HG03457 (cell line): ENCODE results near the gene GRPR.
"Not testable (repeated sequence)": the region's sequence is repeated elsewhere in the genome, so short reads cannot be mapped to it uniquely, and the experiment has no call there.

Experiments
- ATAC-seq: cut with Tn5 transposase; IDR thresholded peaks from one replicate; pipeline ENCODE4 v1.9.1; 2021; ENCODE audit warnings: moderate number of reproducible peaks; ENCODE audit not compliant: unreplicated experiment

Gene GRPR

DNA sequence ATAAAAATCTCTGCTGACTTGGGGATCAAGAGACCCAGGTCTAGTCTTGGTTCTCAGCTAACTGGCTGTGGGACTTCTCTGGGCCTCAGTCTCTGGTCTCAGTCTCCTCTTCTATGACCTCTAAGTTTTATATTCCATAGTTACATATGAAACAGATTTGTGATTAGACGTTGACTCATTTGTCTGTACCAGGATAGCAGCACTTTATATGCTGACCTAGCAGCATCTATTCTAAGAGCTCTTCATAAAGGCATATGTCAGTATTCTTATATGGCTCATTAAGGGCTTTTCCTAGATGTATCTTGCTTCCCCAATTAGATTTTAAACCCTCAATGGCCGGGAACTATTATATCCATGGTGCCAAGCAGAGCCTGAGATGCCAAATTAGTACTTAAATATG is 12.7 kb downstream of the GRPR start:
- no peak for ATAC-seq

DNA sequence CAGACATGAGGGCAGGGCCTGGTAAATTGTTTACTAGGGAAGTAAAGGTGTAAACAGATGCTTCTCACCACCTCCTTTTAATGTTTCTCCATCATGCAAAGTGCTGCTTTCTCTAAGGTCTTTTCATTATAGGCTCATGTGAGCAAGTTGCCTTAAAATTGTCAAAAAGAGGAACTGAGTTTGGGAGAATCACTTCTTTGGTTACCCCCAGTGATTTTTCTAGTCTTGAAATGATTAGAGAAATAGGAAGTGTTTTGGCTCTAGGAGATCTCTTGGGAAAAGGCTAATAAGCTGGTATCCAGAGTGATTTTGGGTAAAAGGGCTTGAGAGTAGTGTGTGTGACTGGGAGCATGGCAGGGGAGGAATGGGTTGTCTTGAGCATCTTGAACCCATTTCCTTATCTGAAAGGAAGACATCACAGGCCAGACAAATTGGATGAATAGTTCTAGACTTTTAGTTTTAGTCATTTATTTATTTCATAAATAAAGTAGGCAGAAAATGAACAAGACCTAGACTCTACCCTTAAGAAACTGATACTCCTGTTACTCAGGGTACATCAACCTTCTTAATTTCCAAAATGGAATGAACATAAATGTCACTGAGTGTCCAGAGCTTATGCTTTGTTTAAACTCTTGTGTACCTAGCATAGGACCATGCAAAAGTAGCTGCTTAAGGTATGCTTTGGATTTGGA is 14.2 kb downstream of the GRPR start:
- peak; percentile 57 for ATAC-seq

DNA sequence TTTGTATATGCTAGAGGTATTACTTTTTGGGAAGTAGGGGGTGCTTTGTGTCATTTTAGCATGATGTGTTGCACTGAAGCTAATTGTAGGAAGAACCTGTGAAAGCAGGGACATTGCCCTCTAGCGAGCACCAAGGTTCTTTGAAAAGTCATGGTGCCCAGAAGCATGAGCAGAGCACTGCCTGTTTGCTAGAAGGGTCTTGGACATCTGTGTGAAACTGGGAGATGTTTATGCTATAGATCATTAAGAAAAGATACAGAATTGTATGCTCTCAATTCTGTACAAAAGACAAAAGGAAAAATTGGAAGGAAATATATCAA is 14.7 kb downstream of the GRPR start:
- no peak for ATAC-seq

DNA sequence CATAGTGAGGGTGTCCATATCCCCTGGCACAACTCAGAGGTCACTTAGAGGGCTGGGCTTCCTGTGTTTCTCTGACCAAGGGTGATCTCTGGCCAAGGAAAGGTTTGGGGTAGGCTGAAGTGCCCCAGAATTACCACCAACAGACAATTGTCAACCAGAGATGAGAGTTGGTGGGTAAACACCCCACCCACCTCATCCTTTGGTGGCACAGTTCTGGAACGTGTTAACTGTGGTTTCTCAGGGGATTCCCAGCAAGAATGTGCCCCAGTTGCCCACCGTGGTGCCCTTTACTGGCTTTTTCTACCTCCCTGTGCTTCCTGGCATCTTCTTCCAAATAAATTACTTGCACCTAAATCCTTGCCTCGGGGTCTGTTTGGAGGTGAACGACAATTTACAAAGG is 17.1 kb downstream of the GRPR start:
- no peak for ATAC-seq

DNA sequence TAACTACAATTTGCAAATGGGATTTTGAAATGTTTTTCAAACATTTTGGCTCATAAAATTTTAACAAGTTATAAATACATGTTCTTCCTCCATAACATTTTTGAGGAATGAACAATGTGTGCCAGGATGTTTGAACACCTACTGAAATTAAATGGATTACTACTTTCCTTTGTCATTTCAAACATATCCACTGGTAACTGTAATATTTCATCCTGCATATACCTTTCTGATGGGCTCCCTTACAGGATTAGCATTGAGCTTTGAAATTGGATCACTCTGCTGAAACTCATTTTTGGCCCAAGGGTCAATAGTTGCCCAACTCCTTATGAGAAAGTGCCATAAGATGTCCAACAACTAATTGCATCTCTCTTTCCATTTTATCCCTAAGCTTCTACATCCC is 17.6 kb downstream of the GRPR start:
- ATAC-seq, result no peak

DNA sequence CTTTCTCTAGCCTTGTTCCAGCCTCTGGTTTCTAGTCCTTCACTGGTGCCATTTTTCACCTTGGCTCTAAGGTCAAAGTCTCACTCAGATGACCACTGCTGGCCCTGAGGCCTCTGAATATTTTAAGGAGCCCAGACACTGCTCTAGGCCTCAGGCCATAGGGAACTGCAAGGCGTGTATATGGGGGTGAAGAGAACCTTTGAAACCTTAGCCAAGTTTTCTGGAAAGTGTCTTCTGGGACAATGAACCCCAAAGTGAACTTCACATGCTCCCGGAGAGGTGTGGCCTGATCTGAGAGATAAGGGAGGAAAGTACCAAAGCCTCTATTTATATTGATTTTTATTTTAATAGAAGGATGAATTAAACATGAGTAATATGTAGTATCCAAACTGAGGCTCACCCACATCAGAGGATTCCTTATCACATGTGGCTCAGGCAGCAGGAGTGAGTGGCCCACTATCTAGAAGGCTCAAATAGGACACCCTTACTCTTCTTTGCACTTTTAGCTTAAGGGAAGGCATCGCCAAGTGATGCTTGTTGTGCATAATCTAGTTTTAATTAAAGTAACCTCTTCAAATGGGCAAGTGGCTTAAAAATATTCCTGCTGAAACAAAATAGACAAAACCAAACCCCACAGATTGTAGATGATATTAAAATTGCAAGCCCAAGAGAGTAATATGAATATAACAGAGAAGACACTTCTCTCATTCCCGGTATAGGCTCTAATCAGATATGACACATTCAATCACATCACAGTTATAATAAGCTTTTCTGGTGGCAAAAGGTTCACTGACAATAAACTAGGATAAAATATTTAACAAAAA is 18.3 kb downstream of the GRPR start:
- ATAC-seq, result no peak

DNA sequence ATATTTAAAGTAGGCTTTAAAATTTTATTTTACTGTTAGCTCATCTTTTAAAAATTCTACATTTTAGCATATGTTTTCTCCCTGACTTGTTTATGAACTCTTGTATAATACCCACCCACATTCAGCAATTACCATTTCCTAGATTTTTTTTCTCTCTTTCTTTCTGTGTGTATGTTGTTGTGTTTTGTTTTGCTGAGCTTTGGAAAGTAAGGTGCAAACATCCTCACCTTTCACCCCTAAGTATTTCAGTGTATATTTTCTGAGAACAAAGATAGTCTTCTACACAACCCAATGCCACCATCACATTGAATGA is 18.8 kb downstream of the GRPR start:
- ATAC-seq, result no peak

DNA sequence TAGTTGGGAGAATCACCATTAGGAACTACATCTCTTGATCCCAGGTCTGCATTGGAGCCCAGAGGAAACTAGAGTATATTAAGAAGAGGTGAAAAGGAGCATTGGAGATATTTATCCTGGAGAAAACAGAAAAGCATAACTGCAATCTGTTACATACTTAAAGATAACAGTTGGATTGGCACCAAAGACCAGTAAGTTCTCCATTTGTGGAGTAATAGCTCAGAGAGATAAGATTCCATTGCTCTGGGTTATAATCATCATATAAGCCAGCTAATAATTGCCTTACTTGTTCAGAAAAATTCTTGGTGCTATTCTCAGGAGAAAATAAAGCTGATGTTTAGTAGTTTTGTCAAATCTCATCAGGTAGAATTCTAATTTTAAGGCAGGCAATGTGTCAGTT is 20.6 kb downstream of the GRPR start:
- no peak for ATAC-seq

DNA sequence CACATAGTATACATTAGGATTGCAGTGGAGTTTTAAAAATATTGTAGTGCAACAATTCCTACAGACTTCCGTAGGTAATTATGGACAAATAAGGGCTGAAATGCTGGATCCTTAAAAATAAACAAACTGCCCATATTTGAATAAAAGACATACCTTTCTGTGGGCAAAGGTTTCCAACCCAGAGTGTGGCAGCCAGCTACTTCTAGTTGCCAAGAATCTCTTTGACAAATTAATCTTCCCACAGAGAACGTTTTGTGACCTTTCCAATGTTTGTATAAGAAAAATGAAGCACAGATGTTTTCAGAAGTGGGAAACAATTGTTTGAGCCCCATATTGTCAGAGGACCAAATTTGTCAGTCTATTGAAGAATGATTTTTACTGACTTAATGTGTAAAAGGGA is 21.1 kb downstream of the GRPR start:
- ATAC-seq, result no peak

DNA sequence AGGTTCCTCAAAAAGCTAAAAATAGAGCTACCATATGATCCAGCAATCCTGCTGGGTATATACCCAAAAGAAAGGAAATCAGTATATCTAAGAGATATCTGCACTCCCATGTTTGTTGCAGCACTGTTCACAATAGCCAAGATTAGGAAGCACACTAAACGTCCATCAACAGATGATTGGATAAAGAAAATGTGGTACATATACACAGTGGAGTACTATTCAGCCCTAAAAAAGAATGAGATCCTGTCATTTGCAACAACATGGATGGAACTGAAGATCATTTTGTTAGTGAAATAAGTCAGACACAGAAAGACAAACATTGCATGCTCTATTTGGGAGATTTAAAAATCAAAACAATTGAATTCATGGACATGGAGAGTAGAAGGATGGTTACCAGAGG is 21.7 kb downstream of the GRPR start:
- ATAC-seq, result not testable (repeated sequence)

DNA sequence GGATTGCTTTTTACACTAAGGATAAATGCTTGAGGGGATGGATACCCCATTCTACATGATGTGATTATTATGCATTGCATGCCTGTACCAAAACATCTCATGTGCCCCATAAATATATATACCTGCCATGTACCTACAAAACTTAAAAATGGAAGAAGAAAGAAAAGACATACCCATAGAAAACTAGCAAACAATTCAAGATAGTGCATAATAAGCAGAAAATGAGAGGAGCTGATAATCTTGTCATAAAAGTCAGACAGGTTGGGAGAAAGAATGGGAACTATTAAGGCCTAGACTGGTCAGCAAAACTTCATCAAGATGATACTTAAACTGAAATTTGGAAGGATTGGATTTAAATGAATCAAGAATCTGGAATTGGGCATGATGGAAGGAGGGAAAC is 22.3 kb downstream of the GRPR start:
- no peak for ATAC-seq

DNA sequence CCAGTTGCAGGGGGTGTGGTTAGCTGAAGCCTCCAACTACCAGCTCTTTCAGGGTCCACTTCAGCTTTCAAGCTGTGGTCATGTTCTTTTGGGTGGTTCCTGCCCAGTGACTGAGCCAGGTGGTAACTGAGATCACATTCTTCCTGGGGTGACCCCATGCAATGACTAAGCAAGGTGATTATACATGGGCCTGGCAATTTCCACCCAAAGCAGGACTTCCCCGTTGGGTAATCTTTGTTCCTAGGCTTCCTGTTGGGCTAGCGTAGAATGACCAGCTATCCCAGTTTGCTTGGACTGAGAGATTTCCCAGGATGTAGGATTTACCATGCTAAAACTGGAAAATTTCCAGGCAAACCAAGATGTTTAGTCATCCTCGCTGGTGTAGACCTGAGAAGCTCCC is 25.5 kb downstream of the GRPR start:
- no peak for ATAC-seq

DNA sequence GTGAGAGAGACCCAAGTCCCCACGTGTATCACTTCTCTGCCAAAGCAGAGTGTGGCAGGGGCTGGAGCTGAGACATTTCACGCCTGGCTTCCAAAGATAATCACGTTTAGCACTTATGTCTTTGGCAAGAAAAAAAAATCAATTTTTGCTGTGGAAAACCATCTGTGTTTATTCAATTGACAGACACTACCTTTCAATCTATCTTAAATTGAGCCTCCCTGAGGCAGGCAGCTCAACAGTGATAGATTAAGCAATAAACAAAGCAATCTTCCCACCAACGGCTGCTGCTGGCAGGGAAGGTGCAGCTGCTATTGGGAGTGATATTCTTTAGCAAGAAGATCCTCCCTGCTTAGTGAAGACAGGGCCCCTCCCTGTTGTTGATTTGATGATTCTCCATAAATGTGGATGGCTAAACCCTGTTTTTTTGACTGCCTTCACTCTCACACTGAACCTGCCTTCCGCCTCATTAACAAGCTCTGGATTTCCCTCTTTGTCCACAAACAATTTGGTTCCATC is 32.3 kb downstream of the GRPR start:
- ATAC-seq, result no peak

DNA sequence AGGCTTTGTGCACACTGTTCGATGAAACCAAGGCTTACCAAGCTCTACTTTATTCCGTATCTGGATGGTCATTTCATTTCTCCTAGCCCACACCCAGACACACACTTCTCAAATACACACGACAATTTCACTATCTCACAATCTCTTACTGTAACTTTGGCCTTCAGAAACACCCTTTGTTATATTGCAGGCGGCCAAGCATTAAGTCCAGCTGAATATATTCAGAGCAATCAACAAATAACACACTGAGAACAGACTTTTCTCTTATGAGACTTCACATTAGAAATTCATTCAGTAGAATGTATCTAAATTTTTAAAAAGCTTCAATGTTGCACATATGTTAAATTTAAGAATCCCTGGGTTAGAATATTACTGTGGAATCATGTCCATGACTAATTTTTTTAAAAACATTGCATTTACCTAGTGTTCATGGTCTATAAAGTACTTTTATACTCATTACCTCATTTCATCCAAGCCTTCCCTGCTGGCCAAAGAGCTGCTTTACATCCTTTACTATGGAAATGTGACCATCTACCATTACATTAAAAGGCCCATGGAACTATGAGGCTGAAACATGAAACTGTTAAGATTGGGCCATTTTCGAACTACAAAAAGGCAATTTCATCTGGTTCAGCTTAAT is 33.4 kb downstream of the GRPR start:
- ATAC-seq, result no peak

DNA sequence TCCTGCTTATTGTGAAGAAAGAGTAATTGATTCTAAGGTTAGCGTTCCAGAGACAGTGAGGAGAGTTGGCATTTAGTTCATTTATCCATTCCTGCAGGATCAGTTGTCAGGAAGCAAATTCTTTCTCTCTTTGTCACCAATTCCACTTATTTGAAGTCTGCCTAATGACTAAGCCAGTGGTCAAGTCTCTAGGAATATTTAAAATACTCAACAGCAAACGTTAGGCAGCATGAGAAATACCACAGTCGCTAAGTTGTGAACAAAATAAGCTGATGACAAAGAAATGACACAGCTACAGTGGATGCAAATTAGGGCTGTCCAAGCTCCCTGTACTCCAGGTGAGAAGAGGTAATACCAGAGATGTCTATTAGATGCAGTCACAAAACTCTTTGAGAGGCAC is 37.4 kb downstream of the GRPR start:
- ATAC-seq, result no peak

DNA sequence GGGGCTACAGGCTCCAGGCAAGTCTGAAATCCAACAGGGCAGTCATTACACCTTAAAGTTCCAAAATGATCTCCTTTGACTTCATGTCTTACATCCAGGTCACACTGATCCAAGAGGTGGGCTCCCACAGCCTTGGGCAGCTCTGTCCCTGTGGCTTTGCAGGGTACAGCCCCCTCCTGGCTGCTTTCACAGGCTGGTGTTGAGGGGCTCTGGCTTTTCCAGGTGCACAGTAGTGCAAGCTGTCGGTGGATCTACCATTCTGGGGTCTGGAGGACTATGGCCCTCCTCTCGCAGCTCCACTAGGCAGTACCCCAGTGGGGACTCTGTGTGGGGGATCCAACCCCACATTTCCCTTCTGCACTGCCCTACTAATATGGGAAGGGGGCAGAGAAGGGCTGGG is 37.8 kb downstream of the GRPR start:
- ATAC-seq, result not testable (repeated sequence)

DNA sequence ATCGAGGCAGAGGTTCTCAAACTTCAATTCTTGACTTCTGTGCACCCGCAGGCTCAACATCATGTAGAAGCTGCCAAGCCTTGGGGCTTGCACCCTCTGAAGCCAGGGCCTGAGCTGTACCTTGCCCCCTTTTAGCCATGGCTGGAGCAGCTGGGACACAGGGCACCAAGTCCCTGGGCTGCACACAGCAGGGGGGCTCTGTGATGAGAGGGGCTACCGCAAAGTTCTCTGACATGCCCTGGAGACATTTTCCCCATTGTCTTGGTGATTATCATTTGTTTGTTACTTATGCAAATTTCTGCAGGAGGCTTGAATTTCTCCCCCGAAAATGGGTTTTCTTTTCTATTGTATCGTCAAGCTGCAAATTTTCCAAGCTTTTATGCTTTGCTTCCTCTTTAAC is 39.0 kb downstream of the GRPR start:
- ATAC-seq, result no peak

DNA sequence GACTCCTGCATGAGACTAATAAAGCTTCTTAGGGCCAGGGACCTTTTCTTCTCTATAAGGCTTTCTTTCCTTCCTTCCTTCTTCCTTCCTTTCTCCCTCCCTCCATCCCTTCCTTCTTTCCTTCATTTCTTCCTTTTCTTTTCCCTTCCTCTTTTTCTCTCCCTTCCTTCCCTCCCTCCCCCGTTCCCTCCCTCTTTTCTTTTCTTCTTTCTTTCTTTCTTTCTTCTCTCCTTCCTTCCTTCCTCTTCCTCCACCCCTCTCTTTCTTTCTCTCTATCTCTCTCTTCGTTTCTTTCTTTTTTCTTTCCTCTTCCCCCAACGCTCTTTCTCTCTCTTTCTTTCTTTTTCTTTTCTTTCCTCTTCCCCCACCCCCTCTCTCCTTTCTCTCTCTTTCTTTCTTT is 41.4 kb downstream of the GRPR start:
- no peak for ATAC-seq

DNA sequence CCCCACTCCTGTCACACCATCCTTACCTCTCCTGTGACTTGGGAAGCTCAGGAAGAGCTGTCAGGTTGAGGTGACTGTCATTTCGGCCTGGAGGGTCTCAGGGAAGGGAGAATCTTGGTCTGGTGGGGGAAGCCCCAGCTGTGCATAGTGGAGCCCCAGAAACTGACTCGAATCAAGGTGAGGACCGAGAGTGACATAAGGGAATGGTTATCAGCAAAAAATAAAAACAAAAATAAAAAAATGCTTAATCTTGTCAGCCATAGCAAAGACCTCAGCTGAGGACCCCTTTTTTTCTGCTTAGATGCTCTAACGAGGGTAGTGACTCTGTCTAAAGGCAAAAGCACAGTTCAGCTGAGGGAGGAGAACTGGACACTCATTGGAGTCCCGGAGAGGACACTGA is 43.8 kb downstream of the GRPR start, which contains the start of gene MAGEB17:
MAGEB17 (plus strand) TSS at position 301 of the 400 bp plus-strand sequence. CDS start 2,902 bp downstream, outside the sequence.
- ATAC-seq, result no peak

DNA sequence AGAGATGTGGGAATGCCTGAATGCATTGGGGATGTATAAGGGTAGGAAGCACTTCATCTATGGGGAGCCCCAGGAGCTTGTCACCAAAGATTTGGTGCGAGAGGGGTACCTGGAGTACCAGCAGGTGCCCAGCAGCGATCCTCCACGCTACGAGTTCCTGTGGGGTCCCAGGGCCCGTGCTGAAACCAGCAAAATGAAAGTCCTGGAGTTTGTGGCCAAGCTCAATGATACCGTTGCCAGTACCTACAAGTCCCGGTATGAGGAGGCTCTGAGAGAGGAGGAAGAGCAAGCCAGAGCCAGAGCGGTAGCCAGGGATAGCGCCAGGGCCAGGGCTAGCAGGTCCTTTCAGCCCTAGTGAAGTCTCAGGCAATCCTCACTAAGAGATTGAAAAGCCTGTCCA is 47.7 kb downstream of the GRPR start:
- ATAC-seq, result no peak

DNA sequence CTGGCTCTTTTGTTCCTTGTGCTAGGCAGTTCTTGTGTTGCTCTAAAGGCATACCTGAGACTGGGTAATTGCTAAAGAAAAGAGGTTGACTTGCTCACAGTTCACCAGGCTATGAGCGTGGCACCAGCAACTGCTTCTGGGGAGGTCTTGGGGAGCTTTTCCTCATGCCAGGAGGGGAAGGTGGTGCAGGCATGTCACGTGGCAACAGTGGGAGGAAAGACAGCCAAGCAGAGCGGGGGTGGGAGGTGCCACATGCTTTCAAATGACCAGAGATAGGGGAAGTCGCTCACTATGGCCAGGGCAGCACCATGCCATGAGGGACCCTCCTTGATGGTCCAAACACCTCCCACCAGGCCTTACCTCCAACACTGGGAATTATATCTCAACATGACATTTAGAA is 48.6 kb downstream of the GRPR start:
- no peak for ATAC-seq

DNA sequence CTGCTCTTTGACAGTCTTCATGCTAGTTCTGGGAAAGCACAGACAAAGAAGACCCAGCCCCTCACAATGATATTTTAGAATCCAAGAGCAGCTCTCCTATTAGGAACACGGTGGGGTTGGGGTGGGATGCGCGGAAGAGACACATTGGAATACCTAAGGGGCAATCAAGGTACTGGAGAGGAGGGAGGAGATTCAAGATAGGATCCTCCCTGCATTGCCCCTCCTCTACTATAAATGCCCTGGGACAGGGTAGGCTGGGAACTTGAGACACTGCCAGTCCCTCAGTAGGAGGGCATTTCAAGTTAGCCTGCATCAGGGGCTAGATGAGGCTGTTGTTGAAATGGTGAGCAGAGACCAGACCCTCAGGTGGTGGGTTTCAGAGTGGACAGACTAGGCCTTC is 49.0 kb downstream of the GRPR start:
- no peak for ATAC-seq
